ENCODE measurements around the gene USP6NL.
A peak's percentile ranks its signal among the peaks of the same experiment; 100 is the strongest.
"Not testable (repeated sequence)": the region's sequence is repeated elsewhere in the genome, so short reads cannot be mapped to it uniquely, and the experiment has no call there.

USP6NL gene

GRCh38 chr10:11611248-11612020, at the start of gene USP6NL:
Gene USP6NL, minus strand, starts transcription at chr10:11611650. Its CDS starts 14,016 bp downstream, at chr10:11597634.
- DNase-seq (ENCODE audit: low read depth): peak; percentile 47

- DNase-seq (ENCODE audit: low read depth): no peak
Measured at GRCh38 chr10:11658801-11659368, 47.4 kb upstream of the USP6NL start.

- DNase-seq (ENCODE audit: low read depth): no peak
Measured at GRCh38 chr10:11655836-11656235, 44.4 kb upstream of the USP6NL start.

- no peak for DNase-seq (ENCODE audit: low read depth)
Measured at GRCh38 chr10:11654659-11655058, 43.2 kb upstream of the USP6NL start.

- no peak for DNase-seq (ENCODE audit: low read depth)
Measured at GRCh38 chr10:11653758-11654471, 42.5 kb upstream of the USP6NL start.

- no peak for DNase-seq (ENCODE audit: low read depth)
Measured at GRCh38 chr10:11647676-11648075, 36.2 kb upstream of the USP6NL start.

GRCh38 chr10:11646450-11646849, 35.0 kb upstream of the USP6NL start:
- DNase-seq (ENCODE audit: low read depth): no peak

- no peak for DNase-seq (ENCODE audit: low read depth)
Measured at GRCh38 chr10:11643039-11643438, 31.6 kb upstream of the USP6NL start.

GRCh38 chr10:11642566-11642965, 31.1 kb upstream of the USP6NL start:
- no peak for DNase-seq (ENCODE audit: low read depth)

- no peak for DNase-seq (ENCODE audit: low read depth)
Measured at GRCh38 chr10:11639849-11640764, 28.7 kb upstream of the USP6NL start.

- DNase-seq (ENCODE audit: low read depth): no peak
Measured at GRCh38 chr10:11639362-11639761, 27.9 kb upstream of the USP6NL start.

- DNase-seq (ENCODE audit: low read depth): no peak
Measured at GRCh38 chr10:11638055-11638698, 26.7 kb upstream of the USP6NL start.

- no peak for DNase-seq (ENCODE audit: low read depth)
Measured at GRCh38 chr10:11636697-11637303, 25.4 kb upstream of the USP6NL start.

GRCh38 chr10:11631890-11632587, 20.6 kb upstream of the USP6NL start:
- no peak for DNase-seq (ENCODE audit: low read depth)

GRCh38 chr10:11631291-11631690, 19.8 kb upstream of the USP6NL start:
- DNase-seq (ENCODE audit: low read depth): no peak

- no peak for DNase-seq (ENCODE audit: low read depth)
Measured at GRCh38 chr10:11629731-11630130, 18.3 kb upstream of the USP6NL start.

- DNase-seq (ENCODE audit: low read depth): not testable (repeated sequence)
Measured at GRCh38 chr10:11627941-11628340, 16.5 kb upstream of the USP6NL start.

- DNase-seq (ENCODE audit: low read depth): no peak
Measured at GRCh38 chr10:11626071-11626470, 14.6 kb upstream of the USP6NL start.

GRCh38 chr10:11625019-11625735, 13.7 kb upstream of the USP6NL start:
- no peak for DNase-seq (ENCODE audit: low read depth)

GRCh38 chr10:11617233-11617632, 5.8 kb upstream of the USP6NL start:
- DNase-seq (ENCODE audit: low read depth): no peak
